OCI-LY7 (cell line): ENCODE data around the gene ZNF678. TPM values are rescaled to one million over a fixed set of nuclear protein-coding genes. Genes with fewer than 3 reads are reported as not detected.

Source experiments
- Bru-seq: library from RNA; stranded (reverse); fragments of 400-500 nt; gene quantifications from one replicate; lab custom pipeline; 2021; lab: Mats Ljungman, UMichigan
- BruChase-seq, 2 experiments: library from RNA; stranded (reverse); fragments of 400-500 nt; gene quantifications; one replicate each; lab custom pipeline; 2021; lab: Mats Ljungman, UMichigan
- BruUV-seq: library from RNA; stranded (reverse); fragments of 400-500 nt; replicated peaks from 2 replicates; lab custom pipeline; 2021; lab: Mats Ljungman, UMichigan
- CTCF ChIA-PET: fragments of 300-600 bp; sonication (Branson Sonifier 250); formaldehyde crosslinking; loops from one replicate; lab custom pipeline; 2022; ENCODE audit warnings: antibody characterized with exemption; ENCODE audit not compliant: unreplicated experiment; lab: Charles Lee
- POLR2A ChIA-PET: fragments of 300-600 bp; sonication (Branson Sonifier 250); formaldehyde crosslinking; loops from one replicate; lab custom pipeline; 2022; ENCODE audit warnings: antibody characterized with exemption; lab: Charles Lee
- DNase-seq: peaks from one replicate; pipeline ENCODE4 v3.0.0-alpha.2; 2015; ENCODE audit warnings: low spot score
- H2AFZ ChIP-seq: fragments of 200-600 bp; sonication (generic), shearing (Covaris generic); 2 replicates; pipeline ENCODE4 v1.6.1; 2014; ENCODE audit warnings: mild to moderate bottlenecking, antibody characterized with exemption, low read length, moderate library complexity
- H3K27ac ChIP-seq: fragments of 200-600 bp; sonication (generic); 2 replicates; pipeline ENCODE4 v1.5.1; 2014; ENCODE audit warnings: mixed run types, low read depth, mild to moderate bottlenecking, moderate library complexity, low read length, inconsistent platforms; ENCODE audit not compliant: poor library complexity, severe bottlenecking
- H3K36me3 ChIP-seq: fragments of 200-600 bp; sonication (generic); 2 replicates; pipeline ENCODE4 v1.6.1; 2014; ENCODE audit warnings: mild to moderate bottlenecking, antibody characterized with exemption, low read length, moderate library complexity, mixed read lengths; ENCODE audit not compliant: insufficient read depth
- H3K4me1 ChIP-seq: fragments of 200-600 bp; sonication (generic); 2 replicates; pipeline ENCODE4 v1.5.1; 2014; ENCODE audit warnings: mild to moderate bottlenecking, low read length; ENCODE audit not compliant: insufficient read depth, poor library complexity, severe bottlenecking
- H3K4me2 ChIP-seq: fragments of 200-600 bp; sonication (generic); 2 replicates; pipeline ENCODE4 v1.6.1; 2014; ENCODE audit warnings: mild to moderate bottlenecking, low read length
- H3K4me3 ChIP-seq: fragments of 200-600 bp; sonication (generic); 2 replicates; pipeline ENCODE4 v1.5.1; 2014; ENCODE audit warnings: mild to moderate bottlenecking, low read depth, low read length; ENCODE audit not compliant: poor library complexity, severe bottlenecking
- H3K79me2 ChIP-seq: fragments of 200-600 bp; sonication (generic); 2 replicates; pipeline ENCODE4 v1.6.1; 2016; ENCODE audit warnings: low read depth, mild to moderate bottlenecking, low read length, moderate library complexity, mixed read lengths; ENCODE audit not compliant: insufficient read depth
- H3K9me2 ChIP-seq: fragments of 200-600 bp; sonication (generic); 2 replicates; pipeline ENCODE4 v1.6.1; 2016; ENCODE audit warnings: mild to moderate bottlenecking, low read length, mixed read lengths; ENCODE audit not compliant: insufficient read depth
- H3K9me3 ChIP-seq: fragments of 200-600 bp; sonication (generic); 2 replicates; pipeline ENCODE4 v1.6.1; 2014; ENCODE audit warnings: mild to moderate bottlenecking, mixed run types, low read length, mixed read lengths
- H4K20me1 ChIP-seq: fragments of 200-600 bp; sonication (generic); 2 replicates; pipeline ENCODE4 v1.6.1; 2014; ENCODE audit warnings: mild to moderate bottlenecking, antibody characterized with exemption, low read length, moderate library complexity, mixed read lengths; ENCODE audit not compliant: insufficient read depth
- CTCF ChIP-seq: fragments of 200-600 bp; sonication (generic); conservative IDR thresholded peaks from 2 replicates; pipeline ENCODE4 v1.5.1; 2014; ENCODE audit warnings: mild to moderate bottlenecking, antibody characterized with exemption, low read length, moderate library complexity, mixed read lengths
- EZH2phosphoT487 ChIP-seq: fragments of 200-600 bp; sonication (generic); IDR thresholded peaks from 2 replicates; pipeline ENCODE4 v1.6.1; 2018; ENCODE audit warnings: low read depth, borderline replicate concordance, mild to moderate bottlenecking, mixed run types, antibody characterized with exemption, low read length, moderate library complexity, mixed read lengths
- intact Hi-C: fragments of 100-400 bp; cut with micrococcal nuclease; formaldehyde crosslinking; loops from one replicate; pipeline ENCODE4 v1.10.0; 2022; ENCODE audit not compliant: unreplicated experiment
- long read RNA-seq: library from polyadenylated mRNA; stranded (forward); transcript quantifications from one replicate; pipeline ENCODE4 v2.0.0, GENCODE V29; 2022
- total RNA-seq, 2 experiments: library from RNA; depleted of rRNA in 1 of 2; stranded (reverse); fragments of >200 nt in 1 of 2; shearing (Covaris generic) in 1 of 2; gene quantifications; 2 replicates each; pipeline ENCODE4 v1.2.3, GENCODE V29; 2014 to 2022

ZNF678 gene
- total RNA-seq (2014; rRNA removed; shearing (Covaris generic)) (23.9 and 28.3 TPM in 2 replicates), total RNA-seq (2022) (19.7 and 20.4 TPM in 2 replicates), Bru-seq, nascent RNA (percentile 80 among the genes with signal in this experiment), BruChase-seq, experiment 1, labeled RNA remaining after a 6-hour chase (percentile 70 among the genes with signal in this experiment), BruChase-seq, experiment 2, labeled RNA remaining after a 2-hour chase (percentile 80 among the genes with signal in this experiment)
- long read RNA-seq, full-length matches to known transcripts = 6 of 10 reads
- long read RNA-seq, partial matches to known transcripts = 0 of 10 reads
- long read RNA-seq, other reads (novel, unspliced or antisense) = 4 of 10 reads

GRCh38 chr1:227563324-227564201, at the start of gene ZNF678:
TSS of gene ZNF678 (plus strand) at chr1:227563556. CDS start at chr1:227650992, 87,436 bp downstream.
- Histone ChIP-seq H3K27ac (peak within 1 kb of the TSS; percentile 78), H3K9me3 (peaks cover 6% of the 10 kb centered on the region; the same call in 1 of the 2 replicates), H2AFZ (peak within 1 kb of the TSS; percentile 100), H3K4me3 (peak within 1 kb of the TSS; percentile 84), H3K9me2 (no peaks in the 10 kb centered on the region), H3K4me1 (peaks cover 9% of the 10 kb centered on the region), H3K36me3 (peaks cover 29% of the 10 kb centered on the region), H3K4me2 (peak within 1 kb of the TSS; percentile 94), H3K79me2 (peaks cover 46% of the 10 kb centered on the region), H4K20me1 (no peaks in the 10 kb centered on the region)
- TF ChIP-seq CTCF = no peak
- TF ChIP-seq EZH2phosphoT487 = no peak
- DNase-seq = peak; percentile 96
- CTCF ChIA-PET = no interaction called here
- intact Hi-C loops = loop anchor here (5.0 to 10.0 kb wide), 2 partner anchors 164 to 629 kb away; no protein-coding TSS in a partner anchor
- no TSS peak for BruUV-seq
- POLR2A ChIA-PET = interaction anchor here (0.5 to 2.0 kb wide), 11 partner anchors 10 to 1452 kb away, joined by 3 to 15 read pairs (median 3); partner anchors contain the start of genes JMJD4 and SNAP47

GRCh38 chr1:227518876-227519275, 44.5 kb upstream of the ZNF678 start:
- TF ChIP-seq CTCF = no peak
- no peak for TF ChIP-seq EZH2phosphoT487

More at GRCh38 chr1:227518876-227519275, 44.5 kb upstream of the ZNF678 start:
- Histone ChIP-seq H4K20me1 (no peaks in the 10 kb centered on the region), H3K9me3 (no peaks in the 10 kb centered on the region), H3K4me1 (no peaks in the 10 kb centered on the region), H3K4me2 (no peak overlapping the region), H3K4me3 (no peak overlapping the region), H3K27ac (no peak overlapping the region), H3K36me3 (no peaks in the 10 kb centered on the region), H3K79me2 (no peaks in the 10 kb centered on the region), H3K9me2 (no peaks in the 10 kb centered on the region), H2AFZ (no peak overlapping the region)
- ChIA-PET CTCF (no interaction called here), POLR2A (no interaction called here)
- no peak for DNase-seq
- BruUV-seq = no TSS peak
- intact Hi-C loops = no loop called here
